HUES6 (cell line): ENCODE data around the gene ARHGEF19.

Experiments
- H3K27ac ChIP-seq: 2 replicates; pipeline ENCODE4 v1.7.0; 2013; ENCODE audit warnings: low read depth, mild to moderate bottlenecking, low read length, inconsistent platforms
- H3K27me3 ChIP-seq: 2 replicates; pipeline ENCODE4 v1.6.1; 2013; ENCODE audit warnings: low read length; ENCODE audit not compliant: control insufficient read depth, insufficient read depth
- H3K36me3 ChIP-seq: 2 replicates; pipeline ENCODE4 v1.6.1; 2013; ENCODE audit warnings: low read length; ENCODE audit not compliant: control insufficient read depth, insufficient read depth
- H3K4me1 ChIP-seq: 2 replicates; pipeline ENCODE4 v1.6.1; 2013; ENCODE audit warnings: low read length; ENCODE audit not compliant: control insufficient read depth, insufficient read depth
- H3K4me3 ChIP-seq: 2 replicates; pipeline ENCODE4 v1.5.1; 2013; ENCODE audit warnings: low read depth, low read length
- H3K9ac ChIP-seq: one replicate; pipeline ENCODE4 v1.6.1; 2013; ENCODE audit warnings: mild to moderate bottlenecking, low read length
- H3K9me3 ChIP-seq: 2 replicates; pipeline ENCODE4 v1.6.1; 2013; ENCODE audit warnings: low read depth, low read length; ENCODE audit not compliant: control insufficient read depth, insufficient read depth

The ARHGEF19 gene

GRCh38 chr1:16161717-16162116, 50.7 kb downstream of the ARHGEF19 start:
- peaks cover 45% of the 10 kb centered on the region for H3K4me1 ChIP-seq

DNA sequence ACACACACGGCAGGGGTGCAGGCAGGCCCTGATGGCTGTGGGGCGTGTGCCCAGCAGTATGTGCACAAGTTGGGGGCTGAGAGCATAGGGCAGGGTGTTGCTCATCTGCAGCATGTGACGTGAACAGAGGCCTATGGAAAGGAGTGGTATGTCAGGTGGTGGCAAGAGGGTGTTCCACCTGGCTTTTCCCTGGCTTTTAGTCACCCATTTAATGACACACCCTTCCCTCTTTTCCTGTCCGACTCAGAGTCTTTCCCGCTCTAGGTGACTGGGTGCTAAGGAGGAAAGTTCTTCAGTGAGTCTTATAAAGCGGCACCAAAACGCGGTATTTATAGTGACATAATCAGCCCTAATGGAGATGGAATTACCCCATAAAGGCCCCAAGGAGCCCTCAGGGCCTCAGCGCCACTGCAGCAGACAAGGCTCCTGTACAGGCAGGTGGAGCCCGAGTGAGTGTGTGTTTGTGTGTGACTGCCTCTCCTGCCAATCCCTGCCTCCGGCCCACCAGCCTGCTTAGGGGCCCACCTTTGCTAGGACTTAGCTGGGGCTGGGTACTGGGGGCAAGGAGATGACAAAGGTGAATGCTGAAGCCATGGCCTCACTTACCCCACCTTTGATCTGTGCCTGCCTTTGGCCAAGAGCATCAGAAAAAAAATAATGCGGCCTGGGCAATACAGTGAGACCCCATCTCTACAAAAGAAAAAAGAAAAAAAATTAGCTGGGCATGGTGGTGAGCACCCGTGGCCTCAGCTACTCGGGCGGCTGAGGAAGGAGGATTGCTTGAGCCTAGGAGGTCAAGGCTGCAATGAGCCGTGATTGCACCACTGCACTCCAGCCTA, 53.2 kb downstream of the ARHGEF19 start:
- no peaks in the 10 kb centered on the region for H3K9me3 ChIP-seq
- H3K4me3 ChIP-seq: no peak overlapping the region
- no peak overlapping the region for H3K9ac ChIP-seq
- H3K4me1 ChIP-seq: peaks cover 36% of the 10 kb centered on the region
- H3K36me3 ChIP-seq: no peaks in the 10 kb centered on the region
- peaks cover 3% of the 10 kb centered on the region; the same call in 1 of the 2 replicates for H3K27me3 ChIP-seq
- no peak overlapping the region for H3K27ac ChIP-seq

More at GRCh38 chr1:16161717-16162116, 50.7 kb downstream of the ARHGEF19 start:
- peak overlapping the region; percentile 58; the same call in 1 of the 2 replicates for H3K27ac ChIP-seq
- H3K36me3 ChIP-seq: no peaks in the 10 kb centered on the region
- no peaks in the 10 kb centered on the region for H3K9me3 ChIP-seq
- peak overlapping the region; percentile 45 for H3K9ac ChIP-seq
- H3K4me3 ChIP-seq: peak overlapping the region; percentile 54; the same call in 1 of the 2 replicates
- H3K27me3 ChIP-seq: peaks cover under 1% of the 10 kb centered on the region; the same call in 1 of the 2 replicates

DNA sequence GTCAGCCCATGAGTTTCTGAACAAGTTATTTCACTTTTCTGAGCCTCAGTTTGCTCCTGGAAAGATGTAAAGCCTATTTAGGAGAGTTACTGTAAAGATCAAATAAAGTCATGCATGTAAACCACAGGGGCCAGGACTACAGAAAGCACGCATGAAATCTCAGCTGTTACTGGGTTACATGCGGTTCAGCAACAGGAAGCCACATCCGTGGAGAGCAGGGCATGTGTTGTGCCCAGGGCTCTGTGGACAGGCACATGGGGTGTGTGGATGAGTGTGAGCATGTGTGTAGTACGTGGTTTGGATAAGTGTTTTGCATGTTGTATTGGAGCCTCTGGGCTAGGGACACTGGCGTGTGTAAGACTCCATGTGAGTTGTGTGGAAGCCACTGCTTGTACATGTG, 54.4 kb downstream of the ARHGEF19 start:
- Histone ChIP-seq H3K27ac (no peak overlapping the region), H3K9me3 (no peaks in the 10 kb centered on the region), H3K4me3 (no peak overlapping the region), H3K9ac (no peak overlapping the region), H3K36me3 (0 out of 2 replicates have a peak, but pooled peaks cover 2% of the 10 kb centered on the region), H3K4me1 (peaks cover 38% of the 10 kb centered on the region), H3K27me3 (peaks cover 3% of the 10 kb centered on the region; the same call in 1 of the 2 replicates)

DNA sequence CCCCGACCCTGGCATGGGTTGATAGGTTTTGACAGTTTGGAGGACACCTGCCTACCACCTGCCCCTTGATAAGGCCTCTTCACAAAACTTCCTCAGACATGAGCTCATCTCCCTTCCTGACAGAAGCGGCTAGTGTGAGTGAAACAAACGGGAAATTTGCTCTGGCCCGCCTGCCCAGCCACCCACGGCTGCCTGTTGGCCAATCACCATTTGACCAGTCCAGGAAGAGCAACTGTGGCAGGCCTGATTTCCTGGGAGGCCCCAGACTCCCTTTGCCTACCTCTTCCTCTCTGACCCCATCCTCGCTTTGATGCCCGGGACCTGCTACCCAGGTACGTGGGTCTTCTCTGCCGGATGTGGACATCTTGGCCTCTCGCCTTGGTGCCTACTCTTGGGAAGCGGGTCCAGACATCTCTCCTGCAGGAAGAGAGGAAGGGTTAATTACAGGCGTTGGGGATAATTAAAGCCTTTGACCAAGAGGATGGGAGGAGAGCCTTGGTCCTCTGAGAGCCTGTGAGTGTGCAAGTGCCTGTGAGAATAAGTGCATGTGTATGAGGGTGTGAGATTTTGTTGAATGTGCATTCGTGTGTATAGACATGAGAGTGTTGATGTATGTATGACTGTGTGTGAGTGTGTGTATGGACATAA, 55.5 kb downstream of the ARHGEF19 start:
- Histone ChIP-seq H3K4me1 (peaks cover 41% of the 10 kb centered on the region), H3K9me3 (no peaks in the 10 kb centered on the region), H3K27me3 (peaks cover 3% of the 10 kb centered on the region; the same call in 1 of the 2 replicates), H3K36me3 (peaks cover 4% of the 10 kb centered on the region; the same call in 1 of the 2 replicates), H3K27ac (no peak overlapping the region), H3K9ac (no peak overlapping the region), H3K4me3 (peak overlapping the region; percentile 93; the same call in 1 of the 2 replicates)

- Histone ChIP-seq H3K4me1 (peaks cover 47% of the 10 kb centered on the region), H3K27me3 (peaks cover 3% of the 10 kb centered on the region; the same call in 1 of the 2 replicates), H3K9me3 (no peaks in the 10 kb centered on the region), H3K36me3 (peaks cover 14% of the 10 kb centered on the region), H3K9ac (peak within 1 kb of the TSS; percentile 95), H3K27ac (peak within 1 kb of the TSS; percentile 90), H3K4me3 (peak within 1 kb of the TSS; percentile 93)
Observed at GRCh38 chr1:16155537-16156410, 56.7 kb downstream of the ARHGEF19 start, which contains the start of gene EPHA2. TSS of gene EPHA2 (minus strand) at chr1:16156069. CDS start at chr1:16155932, 137 bp downstream.

- Histone ChIP-seq H3K4me3 (peak overlapping the region; percentile 93), H3K9ac (peak overlapping the region; percentile 95), H3K4me1 (peaks cover 51% of the 10 kb centered on the region), H3K27me3 (peaks cover 3% of the 10 kb centered on the region; the same call in 1 of the 2 replicates), H3K9me3 (no peaks in the 10 kb centered on the region), H3K36me3 (peaks cover 31% of the 10 kb centered on the region), H3K27ac (no peak overlapping the region)
Observed at GRCh38 chr1:16153999-16154673, 58.3 kb downstream of the ARHGEF19 start.

GRCh38 chr1:16153096-16153998, 59.1 kb downstream of the ARHGEF19 start:
- Histone ChIP-seq H3K9me3 (no peaks in the 10 kb centered on the region), H3K4me1 (peaks cover 54% of the 10 kb centered on the region), H3K9ac (peak overlapping the region; percentile 95), H3K27me3 (peaks cover 3% of the 10 kb centered on the region; the same call in 1 of the 2 replicates), H3K4me3 (peak overlapping the region; percentile 93), H3K36me3 (peaks cover 39% of the 10 kb centered on the region), H3K27ac (peak overlapping the region; percentile 80)

- Histone ChIP-seq H3K9ac (peak overlapping the region; percentile 95), H3K4me1 (peaks cover 54% of the 10 kb centered on the region), H3K27me3 (peaks cover 3% of the 10 kb centered on the region; the same call in 1 of the 2 replicates), H3K36me3 (peaks cover 46% of the 10 kb centered on the region), H3K4me3 (peak overlapping the region; percentile 93), H3K9me3 (no peaks in the 10 kb centered on the region), H3K27ac (peak overlapping the region; percentile 80)
Observed at GRCh38 chr1:16152481-16153087, 59.9 kb downstream of the ARHGEF19 start.

GRCh38 chr1:16151995-16152384, 60.5 kb downstream of the ARHGEF19 start:
- H3K9me3 ChIP-seq: no peaks in the 10 kb centered on the region
- H3K9ac ChIP-seq: peak overlapping the region; percentile 73
- peaks cover 57% of the 10 kb centered on the region for H3K4me1 ChIP-seq
- peaks cover 52% of the 10 kb centered on the region for H3K36me3 ChIP-seq
- H3K4me3 ChIP-seq: peak overlapping the region; percentile 5; the same call in 1 of the 2 replicates
- peak overlapping the region; percentile 56; the same call in 1 of the 2 replicates for H3K27ac ChIP-seq
- H3K27me3 ChIP-seq: peaks cover 3% of the 10 kb centered on the region; the same call in 1 of the 2 replicates
